ENCODE results near the gene MYO10.

Gene MYO10

GRCh38 chr5:16897284-16897704, 38.8 kb downstream of the MYO10 start (continued):
- TF ChIP-seq MYNN (tag by site-specific recombination; IDR thresholded peaks at IDR 0.05; ENCODE audit: borderline replicate concordance) (no peak), ZNF639 (tag by site-specific recombination; IDR thresholded peaks at IDR 0.05) (0 out of 2 replicates have a peak, but pooled peaks have one; percentile 50), INSM2 (tag by site-specific recombination; IDR thresholded peaks at IDR 0.05) (peak; percentile 38), SP7 (tag by site-specific recombination; IDR thresholded peaks at IDR 0.05) (peak; percentile 75), ZNF600 (tag by site-specific recombination; IDR thresholded peaks at IDR 0.05) (peak; percentile 97), GLIS2 (tag by site-specific recombination; IDR thresholded peaks at IDR 0.05) (no peak)

- TF ChIP-seq ZNF843 (tag by site-specific recombination; IDR thresholded peaks at IDR 0.05) = no peak
- 0 out of 2 replicates have a peak, but pooled peaks have one; percentile 10 for TF ChIP-seq IKZF3 (tag by site-specific recombination; IDR thresholded peaks at IDR 0.05)
- TF ChIP-seq ZNF366 (tag by site-specific recombination; conservative IDR thresholded peaks at IDR 0.05) = peak; percentile 94
- H3K9me3 ChIP-seq (ENCODE audit: control insufficient read depth, insufficient read depth, low read depth, low read length) = no peaks in the 10 kb centered on the region
- ChIA-PET POLR2A (no interaction called here), CTCF (interaction anchor here (0.6 to 2.2 kb wide), 2 partner anchors 235 to 293 kb away, joined by 3 to 6 read pairs; no protein-coding TSS in a partner anchor)
- peaks cover 50% of the 10 kb centered on the region for H3K4me1 ChIP-seq (ENCODE audit: control insufficient read depth, insufficient read depth, low read length)
- no peaks in the 10 kb centered on the region for H3K36me3 ChIP-seq (ENCODE audit: control insufficient read depth in 2 of 2, insufficient read depth in 1 of 2, low read length in 2 of 2)
- H3K4me3 ChIP-seq (ENCODE audit: low read depth, low read length) = no peak overlapping the region
- peak overlapping the region; percentile 89 for H3K27ac ChIP-seq (ENCODE audit: extremely low read depth, low read depth, low read length)
These were observed 39.3 kb downstream of the MYO10 start for GRCh38 chr5:16896767-16897166.

GRCh38 chr5:16894236-16895057, 41.6 kb downstream of the MYO10 start:
- POLR2A ChIA-PET = interaction anchor here (0.6 kb wide), 1 partner anchor 15 kb away, joined by 5 read pairs; no protein-coding TSS in a partner anchor
- Histone ChIP-seq H3K27ac (ENCODE audit: extremely low read depth, low read depth, low read length) (peak overlapping the region; percentile 89), H3K36me3 (ENCODE audit: control insufficient read depth in 2 of 2, insufficient read depth in 1 of 2, low read length in 2 of 2) (no peaks in the 10 kb centered on the region), H3K4me1 (ENCODE audit: control insufficient read depth, insufficient read depth, low read length) (peaks cover 65% of the 10 kb centered on the region), H3K9me3 (ENCODE audit: control insufficient read depth, insufficient read depth, low read depth, low read length) (no peaks in the 10 kb centered on the region), H3K4me3 (ENCODE audit: low read depth, low read length) (no peak overlapping the region)
- CTCF ChIA-PET = interaction anchor here (0.6 to 2.2 kb wide), 4 partner anchors 12 to 768 kb away, joined by 3 to 6 read pairs (median 3); no protein-coding TSS in a partner anchor
- TF ChIP-seq ZNF274 (IDR thresholded peaks at IDR 0.05; ENCODE audit: low read length) = no peak
- TF ChIP-seq ZNF274 (tag by site-specific recombination; IDR thresholded peaks at IDR 0.05; ENCODE audit: borderline replicate concordance) = no peak
- TF ChIP-seq ZNF394 (tag by site-specific recombination; IDR thresholded peaks at IDR 0.05; ENCODE audit: borderline replicate concordance) = peak; percentile 52; the same call in 1 of the 2 replicates
- no peak for TF ChIP-seq ZSCAN18 (tag by site-specific recombination; IDR thresholded peaks at IDR 0.05)
- TF ChIP-seq HOXC10 (CRISPR knock-in tag; IDR thresholded peaks at IDR 0.05) = no peak
- TF ChIP-seq ZNF580 (tag by site-specific recombination; IDR thresholded peaks at IDR 0.05) = peak; percentile 72; the same call in 1 of the 2 replicates
- TF ChIP-seq EGR2 (tag by site-specific recombination; IDR thresholded peaks at IDR 0.05; ENCODE audit: low read depth) = peak; percentile 22; the same call in 1 of the 2 replicates
- TF ChIP-seq ZNF654 (tag by site-specific recombination; IDR thresholded peaks at IDR 0.05; ENCODE audit: low read depth) = no peak
- TF ChIP-seq PRDM1 (tag by site-specific recombination; IDR thresholded peaks at IDR 0.05) = peak; percentile 74
- peak; percentile 83; the same call in 1 of the 2 replicates for TF ChIP-seq ZNF184 (tag by site-specific recombination; IDR thresholded peaks at IDR 0.05)
- TF ChIP-seq ZNF221 (tag by site-specific recombination; IDR thresholded peaks at IDR 0.05; ENCODE audit: borderline replicate concordance) = no peak
- no peak for TF ChIP-seq BCL11B (tag by site-specific recombination; IDR thresholded peaks at IDR 0.05; ENCODE audit: low read depth)
- peak; percentile 96 for TF ChIP-seq ZEB2 (tag by site-specific recombination; IDR thresholded peaks at IDR 0.05)
- 0 out of 2 replicates have a peak, but pooled peaks have one; percentile 36 for TF ChIP-seq ATF2 (tag by site-specific recombination; IDR thresholded peaks at IDR 0.05; ENCODE audit: low read depth)
- TF ChIP-seq ZNF548 (tag by site-specific recombination; IDR thresholded peaks at IDR 0.05) = no peak
- no peak for TF ChIP-seq ZBTB7A (tag by site-specific recombination; IDR thresholded peaks at IDR 0.05; ENCODE audit: low read depth)
